ENCODE results near the gene PAQR5.

DNA sequence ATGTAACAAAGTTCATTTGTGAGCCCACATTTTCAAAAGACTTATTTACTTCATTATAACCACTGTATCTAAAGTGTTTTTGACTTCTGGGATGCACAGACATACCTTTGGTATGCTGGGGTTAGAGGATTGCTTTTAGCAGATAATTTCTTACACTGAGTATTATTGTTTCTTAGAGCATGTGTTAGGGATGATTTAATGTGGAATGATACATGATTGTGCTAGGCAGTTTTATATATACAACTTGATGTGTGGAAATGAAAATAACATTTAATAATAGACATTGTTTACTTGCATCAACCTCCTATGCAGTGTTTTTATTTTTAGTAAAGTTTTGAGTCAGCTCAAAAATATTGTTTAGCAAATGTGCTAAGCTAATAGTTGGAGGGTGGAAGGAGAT, 118.9 kb downstream of the PAQR5 start:
- TF ChIP-seq, protein P1, sequence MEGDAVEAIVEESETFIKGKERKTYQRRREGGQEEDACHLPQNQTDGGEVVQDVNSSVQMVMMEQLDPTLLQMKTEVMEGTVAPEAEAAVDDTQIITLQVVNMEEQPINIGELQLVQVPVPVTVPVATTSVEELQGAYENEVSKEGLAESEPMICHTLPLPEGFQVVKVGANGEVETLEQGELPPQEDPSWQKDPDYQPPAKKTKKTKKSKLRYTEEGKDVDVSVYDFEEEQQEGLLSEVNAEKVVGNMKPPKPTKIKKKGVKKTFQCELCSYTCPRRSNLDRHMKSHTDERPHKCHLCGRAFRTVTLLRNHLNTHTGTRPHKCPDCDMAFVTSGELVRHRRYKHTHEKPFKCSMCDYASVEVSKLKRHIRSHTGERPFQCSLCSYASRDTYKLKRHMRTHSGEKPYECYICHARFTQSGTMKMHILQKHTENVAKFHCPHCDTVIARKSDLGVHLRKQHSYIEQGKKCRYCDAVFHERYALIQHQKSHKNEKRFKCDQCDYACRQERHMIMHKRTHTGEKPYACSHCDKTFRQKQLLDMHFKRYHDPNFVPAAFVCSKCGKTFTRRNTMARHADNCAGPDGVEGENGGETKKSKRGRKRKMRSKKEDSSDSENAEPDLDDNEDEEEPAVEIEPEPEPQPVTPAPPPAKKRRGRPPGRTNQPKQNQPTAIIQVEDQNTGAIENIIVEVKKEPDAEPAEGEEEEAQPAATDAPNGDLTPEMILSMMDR (IDR thresholded peaks at IDR 0.05), result no peak
- TF ChIP-seq POLR2A (IDR thresholded peaks at IDR 0.05), result no peak

Data from body of pancreas (tissue), 4 donors.